Fibroblast of gingiva (primary cell): ENCODE data around the gene NAA15.
A peak's percentile ranks its signal among the peaks of the same experiment; 100 is the strongest.
"Not testable (repeated sequence)": the region's sequence is repeated elsewhere in the genome, so short reads cannot be mapped to it uniquely, and the experiment has no call there.

Source experiments
- DNase-seq: peaks from one replicate; pipeline ENCODE4 v3.0.0-alpha.2; 2011; ENCODE audit warnings: low read depth

Gene NAA15

GRCh38 chr4:139301113-139301820 is at the start of gene NAA15:
TSS of gene NAA15 (plus strand) at chr4:139301505. CDS start at chr4:139301778, 273 bp downstream.
- peak; percentile 97 for DNase-seq

- no peak for DNase-seq
Measured at GRCh38 chr4:139253046-139253445, 48.3 kb upstream of the NAA15 start.

DNA sequence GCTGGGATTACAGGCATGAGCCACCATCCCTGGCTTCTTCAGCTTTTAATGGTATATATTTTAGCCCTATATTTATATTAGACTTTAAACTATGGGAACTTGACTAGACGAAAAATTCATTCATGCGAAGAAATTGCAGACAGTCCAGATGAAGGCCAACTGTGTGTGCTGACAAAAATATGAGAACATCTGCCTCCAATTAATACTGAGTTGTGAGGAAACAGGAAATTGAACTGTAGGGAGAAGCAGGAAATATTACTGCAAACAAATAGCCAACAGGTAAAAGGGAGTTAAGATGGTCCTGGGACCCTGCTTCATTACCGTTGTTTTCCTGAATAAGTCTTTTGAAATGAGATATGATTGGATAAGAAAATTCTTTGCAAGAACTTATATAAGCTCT is 47.6 kb upstream of the NAA15 start:
- peak; percentile 43 for DNase-seq

- DNase-seq, result not testable (repeated sequence)
Measured at GRCh38 chr4:139255581-139255980, 45.7 kb upstream of the NAA15 start.

- no peak for DNase-seq
Measured at GRCh38 chr4:139256349-139256748, 45.0 kb upstream of the NAA15 start.

DNA sequence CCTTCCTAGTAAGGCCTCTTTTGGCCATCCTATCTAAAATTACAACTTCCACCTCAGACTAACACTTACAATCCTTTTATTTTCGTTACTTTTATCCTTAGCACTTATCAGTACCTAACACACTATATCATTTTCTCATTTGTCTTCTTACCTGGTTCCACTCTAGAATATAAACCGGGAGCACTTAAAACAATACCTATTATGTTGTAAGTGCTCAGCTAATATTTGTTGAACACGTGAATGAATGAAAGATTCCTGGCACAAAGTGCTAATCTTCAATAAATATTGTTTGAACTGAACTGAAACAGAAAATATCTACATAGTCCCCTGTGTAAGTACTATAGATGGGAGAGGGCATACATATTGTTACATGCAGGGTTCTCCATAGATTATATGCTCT is 35.7 kb upstream of the NAA15 start:
- DNase-seq, result no peak

GRCh38 chr4:139266208-139266582 is 35.1 kb upstream of the NAA15 start:
- DNase-seq, result no peak

- DNase-seq, result peak; percentile 60
Measured at GRCh38 chr4:139266583-139267257, 34.6 kb upstream of the NAA15 start.

DNA sequence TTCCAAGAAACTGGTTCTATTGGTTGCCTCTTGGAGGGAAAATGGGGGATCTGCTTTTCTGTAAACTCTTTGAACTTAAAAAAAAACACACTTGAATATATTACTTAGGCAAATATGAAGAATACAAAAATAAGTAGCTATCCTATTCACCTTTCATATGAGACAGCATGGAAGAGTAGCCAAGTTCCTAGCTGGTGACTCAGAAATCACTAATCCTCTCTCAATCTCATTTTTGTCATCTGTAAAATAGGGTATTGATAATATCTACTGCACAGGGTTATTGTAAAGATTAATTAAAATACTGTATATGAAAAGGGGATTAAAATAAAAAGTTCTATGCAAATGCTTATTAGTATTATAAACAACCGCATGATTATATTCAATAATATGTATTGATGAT is 34.0 kb upstream of the NAA15 start:
- no peak for DNase-seq

GRCh38 chr4:139273835-139274234 is 27.5 kb upstream of the NAA15 start:
- no peak for DNase-seq

DNA sequence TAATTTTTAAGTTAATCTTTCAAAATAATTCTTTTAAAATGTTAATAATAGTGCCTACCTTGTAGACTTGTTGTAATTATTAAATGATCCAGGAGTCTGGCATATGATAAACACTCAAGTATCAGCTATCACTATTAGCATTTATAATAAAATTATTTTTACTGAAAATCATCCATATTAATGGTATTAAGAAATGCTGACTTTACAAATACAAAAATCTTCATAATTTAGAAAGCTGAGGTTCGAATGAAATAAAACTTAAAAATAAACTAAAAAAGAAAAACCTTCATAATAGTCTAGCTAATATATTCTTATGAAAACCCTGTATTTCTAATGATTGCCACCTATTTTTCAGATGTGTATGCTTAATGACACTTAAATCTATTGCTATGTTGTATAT is 26.5 kb upstream of the NAA15 start:
- DNase-seq, result no peak

DNA sequence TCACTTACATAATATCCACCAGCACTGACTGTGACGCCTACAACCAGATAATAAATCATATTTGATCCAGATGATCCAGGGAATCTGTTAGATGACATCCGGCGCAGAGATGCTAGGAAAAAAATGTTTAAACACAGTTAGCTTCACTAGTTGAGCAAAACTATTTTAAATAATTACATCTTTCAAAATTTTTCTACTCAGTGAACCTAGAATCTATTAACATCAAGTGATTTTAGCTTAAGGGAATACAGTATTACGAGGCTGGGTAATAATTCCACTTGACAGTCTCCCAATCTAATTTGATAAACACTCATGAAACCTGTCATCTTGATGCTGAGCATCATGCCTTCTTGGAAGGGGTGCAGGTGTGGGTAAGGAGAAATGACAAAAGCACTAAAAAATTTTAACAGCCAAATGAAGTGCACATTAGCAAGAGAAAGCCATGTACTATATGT is 26.0 kb upstream of the NAA15 start:
- DNase-seq, result no peak

DNA sequence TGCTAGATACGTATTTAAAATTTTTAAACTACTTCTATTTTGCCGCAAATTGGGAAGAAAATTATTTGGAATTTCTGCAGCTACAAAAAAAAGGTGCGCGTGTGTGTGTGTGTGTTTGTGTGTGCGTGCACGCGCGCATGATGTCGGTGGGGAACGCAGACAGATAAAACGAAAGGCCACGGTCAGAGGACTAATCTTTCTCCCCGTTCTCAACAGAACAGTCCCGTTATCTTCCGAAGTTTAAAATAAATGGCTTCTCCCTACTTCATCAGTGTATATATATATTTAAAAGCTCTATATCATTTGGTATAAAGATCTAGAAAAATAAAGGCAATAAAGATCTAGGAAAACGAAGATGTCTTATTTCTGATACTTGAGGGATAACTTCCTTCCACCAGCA is 22.8 kb upstream of the NAA15 start:
- no peak for DNase-seq

- no peak for DNase-seq
Measured at GRCh38 chr4:139278912-139279759, 22.2 kb upstream of the NAA15 start.

GRCh38 chr4:139279760-139280620 is 21.3 kb upstream of the NAA15 start, which contains the start of gene MGARP:
TSS of gene MGARP (minus strand) at chr4:139280225. CDS start at chr4:139280158, 67 bp downstream.
- peak; percentile 17 for DNase-seq

DNA sequence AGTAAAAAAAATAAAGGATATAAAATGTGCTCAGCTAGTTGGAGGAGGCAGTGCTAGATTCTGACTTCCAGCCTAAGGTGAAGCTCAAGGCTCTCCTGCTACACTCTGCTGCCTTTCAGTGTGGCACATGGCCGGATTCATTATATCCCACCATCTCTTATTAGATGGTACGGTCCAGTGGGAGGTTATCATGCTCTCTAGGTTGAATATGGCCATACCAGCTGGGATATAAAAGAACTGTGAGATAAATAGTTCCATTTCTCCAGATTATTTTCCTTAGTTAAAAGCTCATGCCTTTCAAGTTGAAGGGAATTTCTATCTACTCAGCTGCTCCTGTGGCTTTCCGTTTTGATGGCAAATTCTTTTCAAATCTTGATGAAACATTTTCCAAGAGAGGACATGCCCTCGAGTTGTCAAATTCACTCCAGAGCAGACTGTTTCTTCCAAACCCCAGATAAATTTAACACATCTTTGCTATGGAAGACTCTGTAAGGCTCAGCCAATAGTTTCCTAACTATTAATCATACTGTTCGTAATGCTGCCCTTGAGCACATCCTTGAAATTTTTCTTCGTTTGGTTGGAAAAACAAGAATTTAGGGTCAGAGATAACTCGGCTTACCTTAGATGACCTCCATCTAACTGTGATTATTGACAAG is 19.1 kb upstream of the NAA15 start:
- no peak for DNase-seq

- DNase-seq, result no peak
Measured at GRCh38 chr4:139282721-139283075, 18.6 kb upstream of the NAA15 start.

DNA sequence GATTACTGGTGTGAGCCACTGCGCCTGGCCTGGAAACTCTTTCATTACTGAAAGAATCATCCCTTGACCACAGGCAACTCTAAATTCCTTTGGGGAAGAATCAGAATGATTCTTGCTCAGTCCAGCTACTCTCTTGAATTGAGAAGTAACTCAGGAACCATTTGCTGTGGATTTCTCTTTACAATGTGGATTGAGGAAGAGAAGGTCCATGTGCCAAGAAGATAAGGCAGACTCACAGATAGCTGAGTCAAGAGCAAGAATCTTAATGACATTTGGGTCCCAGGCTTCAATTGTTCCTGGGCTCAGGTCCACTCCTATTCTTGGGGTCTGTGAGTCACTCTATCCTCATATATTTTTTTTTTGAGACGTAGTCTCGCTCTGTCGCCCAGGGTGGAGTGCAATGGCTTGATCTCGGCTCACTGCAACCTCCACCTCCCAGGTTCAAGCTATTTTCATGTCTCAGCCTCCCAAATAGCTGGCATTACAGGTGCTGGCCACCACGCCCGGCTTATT is 15.1 kb upstream of the NAA15 start:
- DNase-seq, result no peak

DNA sequence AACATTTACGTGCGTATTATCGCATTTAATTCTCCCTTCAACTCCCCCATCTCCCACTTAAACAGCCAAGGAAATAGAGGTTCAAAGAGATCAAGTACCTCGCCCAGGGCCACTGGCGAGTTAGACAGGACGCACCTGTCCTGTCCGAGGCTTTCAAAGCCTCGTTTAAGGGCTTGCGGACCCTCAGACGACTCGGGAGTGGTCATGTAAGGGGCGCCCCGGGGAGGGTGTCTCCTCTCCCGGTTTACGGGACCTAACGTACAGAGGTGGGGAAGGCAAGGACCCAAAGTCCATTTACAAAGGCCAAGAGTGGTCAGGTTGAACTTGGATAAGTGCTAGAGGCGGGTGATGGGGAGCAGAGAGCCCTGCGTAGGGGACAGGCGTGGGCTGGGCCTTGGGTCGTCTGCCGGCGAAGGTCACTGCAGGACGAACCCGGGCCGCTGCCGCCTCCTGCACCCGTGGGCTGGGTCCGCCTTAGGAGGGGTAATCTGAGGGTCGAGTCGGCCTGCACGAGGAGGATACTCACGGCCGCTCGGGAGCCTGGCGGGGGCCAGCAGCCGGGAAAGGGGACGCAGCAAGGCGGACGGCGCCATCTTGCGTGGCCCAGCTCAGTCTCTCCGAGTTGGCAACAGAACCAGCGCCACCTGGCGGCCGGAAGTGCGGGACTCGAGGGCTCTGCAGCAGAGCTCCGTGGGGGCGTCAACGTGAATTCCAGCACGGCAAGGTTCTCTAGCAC is 5.9 kb upstream of the NAA15 start:
- peak; percentile 89 for DNase-seq

DNA sequence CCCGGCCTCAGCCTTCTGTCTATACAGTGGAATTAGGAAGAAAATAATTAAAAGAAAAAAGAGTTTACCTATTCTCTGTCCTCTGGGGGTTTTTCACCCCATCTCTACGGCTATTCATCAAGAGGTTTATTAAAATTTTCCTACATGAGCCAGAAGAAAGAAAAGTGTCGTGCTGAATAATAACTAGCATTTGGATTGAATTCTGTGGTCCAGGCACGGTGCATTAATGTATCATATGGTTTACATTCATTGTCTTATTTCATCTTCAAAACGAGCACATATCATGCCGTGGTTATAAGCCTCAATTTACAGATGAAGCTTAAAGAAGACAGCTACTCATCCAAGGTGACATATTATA is 5.4 kb upstream of the NAA15 start:
- DNase-seq, result no peak
